Measurements from ENCODE around the gene WAPL. TPM values are rescaled to one million over a fixed set of nuclear protein-coding genes. Genes with fewer than 3 reads are reported as not detected.
"Not testable (repeated sequence)": the region's sequence is repeated elsewhere in the genome, so short reads cannot be mapped to it uniquely, and the experiment has no call there.

WAPL gene
- polyA plus RNA-seq (2012; ENCODE audit: insufficient read depth, insufficient read length): 24.1 TPM

GRCh38 chr10:86521678-86522509 is at the start of gene WAPL:
TSS of gene WAPL (minus strand) at chr10:86521792. CDS start at chr10:86518069, 3,723 bp downstream.
- DNase-seq (ENCODE audit: low read depth, low spot score): peak; percentile 83
- peak within 1 kb of the TSS; percentile 89 for H3K4me3 ChIP-seq (ENCODE audit: low read length)

GRCh38 chr10:86569335-86569734 is 47.7 kb upstream of the WAPL start:
- no peak overlapping the region for H3K4me3 ChIP-seq (ENCODE audit: low read length)
- no peak for DNase-seq (ENCODE audit: low read depth, low spot score)

GRCh38 chr10:86566518-86566917 is 44.9 kb upstream of the WAPL start:
- not testable (repeated sequence) for DNase-seq (ENCODE audit: low read depth, low spot score); H3K4me3 ChIP-seq (ENCODE audit: low read length)

- not testable (repeated sequence) for DNase-seq (ENCODE audit: low read depth, low spot score); H3K4me3 ChIP-seq (ENCODE audit: low read length)
Observed at GRCh38 chr10:86563338-86563737, 41.7 kb upstream of the WAPL start.

- DNase-seq (ENCODE audit: low read depth, low spot score); H3K4me3 ChIP-seq (ENCODE audit: low read length): not testable (repeated sequence)
Observed at GRCh38 chr10:86558695-86559094, 37.1 kb upstream of the WAPL start.

- no peak for DNase-seq (ENCODE audit: low read depth, low spot score)
- H3K4me3 ChIP-seq (ENCODE audit: low read length): no peak overlapping the region
Observed at GRCh38 chr10:86556933-86557649, 35.5 kb upstream of the WAPL start.

- H3K4me3 ChIP-seq (ENCODE audit: low read length): no peak overlapping the region
- no peak for DNase-seq (ENCODE audit: low read depth, low spot score)
Observed at GRCh38 chr10:86556532-86556931, 34.9 kb upstream of the WAPL start.

GRCh38 chr10:86553639-86554038 is 32.0 kb upstream of the WAPL start:
- no peak overlapping the region for H3K4me3 ChIP-seq (ENCODE audit: low read length)
- no peak for DNase-seq (ENCODE audit: low read depth, low spot score)

- no peak overlapping the region for H3K4me3 ChIP-seq (ENCODE audit: low read length)
- no peak for DNase-seq (ENCODE audit: low read depth, low spot score)
Observed at GRCh38 chr10:86553213-86553612, 31.6 kb upstream of the WAPL start.

GRCh38 chr10:86547296-86547695 is 25.7 kb upstream of the WAPL start:
- H3K4me3 ChIP-seq (ENCODE audit: low read length): no peak overlapping the region
- DNase-seq (ENCODE audit: low read depth, low spot score): no peak

GRCh38 chr10:86545101-86545500 is 23.5 kb upstream of the WAPL start:
- no peak for DNase-seq (ENCODE audit: low read depth, low spot score)
- no peak overlapping the region for H3K4me3 ChIP-seq (ENCODE audit: low read length)

- DNase-seq (ENCODE audit: low read depth, low spot score): no peak
- H3K4me3 ChIP-seq (ENCODE audit: low read length): no peak overlapping the region
Observed at GRCh38 chr10:86540016-86540415, 18.4 kb upstream of the WAPL start.

GRCh38 chr10:86538547-86538946 is 17.0 kb upstream of the WAPL start:
- no peak overlapping the region for H3K4me3 ChIP-seq (ENCODE audit: low read length)
- no peak for DNase-seq (ENCODE audit: low read depth, low spot score)

GRCh38 chr10:86538040-86538439 is 16.4 kb upstream of the WAPL start:
- H3K4me3 ChIP-seq (ENCODE audit: low read length); DNase-seq (ENCODE audit: low read depth, low spot score): not testable (repeated sequence)

- H3K4me3 ChIP-seq (ENCODE audit: low read length): no peak overlapping the region
- no peak for DNase-seq (ENCODE audit: low read depth, low spot score)
Observed at GRCh38 chr10:86536294-86536861, 14.8 kb upstream of the WAPL start.

GRCh38 chr10:86535132-86535882 is 13.7 kb upstream of the WAPL start:
- no peak overlapping the region for H3K4me3 ChIP-seq (ENCODE audit: low read length)
- no peak for DNase-seq (ENCODE audit: low read depth, low spot score)

GRCh38 chr10:86533328-86533727 is 11.7 kb upstream of the WAPL start:
- no peak for DNase-seq (ENCODE audit: low read depth, low spot score)
- H3K4me3 ChIP-seq (ENCODE audit: low read length): no peak overlapping the region

GRCh38 chr10:86528736-86529135 is 7.1 kb upstream of the WAPL start:
- not testable (repeated sequence) for H3K4me3 ChIP-seq (ENCODE audit: low read length)

GRCh38 chr10:86526606-86527005 is 5.0 kb upstream of the WAPL start:
- no peak overlapping the region for H3K4me3 ChIP-seq (ENCODE audit: low read length)
- DNase-seq (ENCODE audit: low read depth, low spot score): no peak

More at GRCh38 chr10:86528736-86529135, 7.1 kb upstream of the WAPL start:
- not testable (repeated sequence) for DNase-seq (ENCODE audit: low read depth, low spot score)

Measured in Jurkat, Clone E6-1 (cell line).